ENCODE results near the gene ELP5.

Gene ELP5

GRCh38 chr17:7292729-7293128 is 40.7 kb downstream of the ELP5 start:
- no peak for TF ChIP-seq CTCF (IDR thresholded peaks at IDR 0.05; ENCODE audit: poor library complexity, severe bottlenecking)
- H3K27ac ChIP-seq (ENCODE audit: poor library complexity, severe bottlenecking) = peak overlapping the region; percentile 45
- H3K9me3 ChIP-seq (ENCODE audit: severe bottlenecking) = no peaks in the 10 kb centered on the region
- no peaks in the 10 kb centered on the region for H3K27me3 ChIP-seq (ENCODE audit: insufficient read depth, poor library complexity, severe bottlenecking)
- ATAC-seq (ENCODE audit: low read depth) (no peak), DNase-seq (ENCODE audit: low spot score) (no peak)
- H3K4me3 ChIP-seq (ENCODE audit: severe bottlenecking) = no peak overlapping the region
- no peaks in the 10 kb centered on the region for H3K36me3 ChIP-seq (ENCODE audit: low read depth)
- peaks cover 9% of the 10 kb centered on the region for H3K4me1 ChIP-seq (ENCODE audit: insufficient read depth, poor library complexity, severe bottlenecking)

GRCh38 chr17:7293159-7293558 is 41.1 kb downstream of the ELP5 start:
- H3K27me3 ChIP-seq (ENCODE audit: insufficient read depth, poor library complexity, severe bottlenecking) = no peaks in the 10 kb centered on the region
- no peaks in the 10 kb centered on the region for H3K36me3 ChIP-seq (ENCODE audit: low read depth)
- H3K4me1 ChIP-seq (ENCODE audit: insufficient read depth, poor library complexity, severe bottlenecking) = peaks cover 9% of the 10 kb centered on the region
- H3K9me3 ChIP-seq (ENCODE audit: severe bottlenecking) = no peaks in the 10 kb centered on the region
- no peak for DNase-seq (ENCODE audit: low spot score)
- no peak for TF ChIP-seq CTCF (IDR thresholded peaks at IDR 0.05; ENCODE audit: poor library complexity, severe bottlenecking)
- no peak for ATAC-seq (ENCODE audit: low read depth)
- peak overlapping the region; percentile 45 for H3K27ac ChIP-seq (ENCODE audit: poor library complexity, severe bottlenecking)
- no peak overlapping the region for H3K4me3 ChIP-seq (ENCODE audit: severe bottlenecking)

GRCh38 chr17:7293816-7294613 is 42.0 kb downstream of the ELP5 start:
- no peak for TF ChIP-seq CTCF (IDR thresholded peaks at IDR 0.05; ENCODE audit: poor library complexity, severe bottlenecking)
- H3K27ac ChIP-seq (ENCODE audit: poor library complexity, severe bottlenecking) = peak overlapping the region; percentile 45

GRCh38 chr17:7294614-7295153 is 42.7 kb downstream of the ELP5 start, which contains the start of gene YBX2:
Gene YBX2, minus strand, starts transcription at chr17:7294639. Its CDS starts 139 bp downstream, at chr17:7294500.
- TF ChIP-seq CTCF (IDR thresholded peaks at IDR 0.05; ENCODE audit: poor library complexity, severe bottlenecking) = no peak
- no peaks in the 10 kb centered on the region for H3K9me3 ChIP-seq (ENCODE audit: severe bottlenecking)
- H3K27ac ChIP-seq (ENCODE audit: poor library complexity, severe bottlenecking) = peak within 1 kb of the TSS; percentile 45
- peak within 1 kb of the TSS; percentile 39 for H3K4me3 ChIP-seq (ENCODE audit: severe bottlenecking)
- peaks cover 9% of the 10 kb centered on the region for H3K4me1 ChIP-seq (ENCODE audit: insufficient read depth, poor library complexity, severe bottlenecking)
- ATAC-seq (ENCODE audit: low read depth) (peak; percentile 85), DNase-seq (ENCODE audit: low spot score) (peak; percentile 90)
- no peaks in the 10 kb centered on the region for H3K27me3 ChIP-seq (ENCODE audit: insufficient read depth, poor library complexity, severe bottlenecking)
- H3K36me3 ChIP-seq (ENCODE audit: low read depth) = no peaks in the 10 kb centered on the region

More at GRCh38 chr17:7293816-7294613, 42.0 kb downstream of the ELP5 start:
- peaks cover 9% of the 10 kb centered on the region for H3K4me1 ChIP-seq (ENCODE audit: insufficient read depth, poor library complexity, severe bottlenecking)
- peak overlapping the region; percentile 39 for H3K4me3 ChIP-seq (ENCODE audit: severe bottlenecking)
- H3K9me3 ChIP-seq (ENCODE audit: severe bottlenecking) = no peaks in the 10 kb centered on the region
- peak; percentile 13; the same call in 2 of the 3 replicates for ATAC-seq (ENCODE audit: low read depth)
- no peak for DNase-seq (ENCODE audit: low spot score)
- H3K27me3 ChIP-seq (ENCODE audit: insufficient read depth, poor library complexity, severe bottlenecking) = no peaks in the 10 kb centered on the region
- H3K36me3 ChIP-seq (ENCODE audit: low read depth) = no peaks in the 10 kb centered on the region
